Panc1 (cell line): ENCODE measurements around the gene ATP2B1. TPM values are rescaled to one million over a fixed set of nuclear protein-coding genes. Genes with fewer than 3 reads are reported as not detected.
A peak's percentile ranks its signal among the peaks of the same experiment; 100 is the strongest.

Experiments used
- ATAC-seq: fragments of 200-7000 bp; cut with Tn5 transposase; 2 replicates; pipeline ENCODE4 v1.9.1; 2020; ENCODE audit warnings: mild to moderate bottlenecking, moderate library complexity
- BruUV-seq: library from RNA; stranded (reverse); fragments of 400-500 nt; replicated peaks from 2 replicates; lab custom pipeline; 2021; lab: Mats Ljungman, UMichigan
- CTCF ChIA-PET: fragments of 300-600 bp; sonication (Branson Sonifier 250); formaldehyde crosslinking; loops from one replicate; lab custom pipeline; 2022; ENCODE audit warnings: antibody characterized with exemption; lab: Charles Lee
- POLR2A ChIA-PET: fragments of 300-600 bp; sonication (Branson Sonifier 250); formaldehyde crosslinking; loops from one replicate; lab custom pipeline; 2022; ENCODE audit warnings: antibody characterized with exemption; lab: Charles Lee
- DNase-seq: peaks from one replicate; pipeline ENCODE4 v3.0.0-alpha.2; 2010; ENCODE audit warnings: low read depth, low spot score
- H3K27ac ChIP-seq: 2 replicates; pipeline ENCODE4 v1.5.1; 2011; ENCODE audit warnings: mild to moderate bottlenecking, low read length, inconsistent platforms
- H3K27me3 ChIP-seq: fragments of 200-500 bp; sonication (Bioruptor generic); 2 replicates; pipeline ENCODE4 v1.6.0; 2014; ENCODE audit warnings: low read length, inconsistent platforms; ENCODE audit not compliant: control insufficient read depth, insufficient read depth
- H3K36me3 ChIP-seq: fragments of 200-500 bp; sonication (Bioruptor generic); 2 replicates; pipeline ENCODE4 v1.5.1; 2014; ENCODE audit warnings: inconsistent platforms, mild to moderate bottlenecking, low read length, moderate library complexity; ENCODE audit not compliant: control insufficient read depth, insufficient read depth
- H3K4me1 ChIP-seq: 2 replicates; pipeline ENCODE4 v1.5.1; 2011; ENCODE audit warnings: inconsistent platforms, mild to moderate bottlenecking, low read length, moderate library complexity; ENCODE audit not compliant: control insufficient read depth, insufficient read depth
- H3K4me3 ChIP-seq, 2 experiments: 2 replicates each; pipeline ENCODE4 v1.5.1; 2011 to 2012; ENCODE audit warnings: low read depth in 2 of 2, low read length in 2 of 2, mild to moderate bottlenecking in 2 of 2, inconsistent platforms in 1 of 2, moderate library complexity in 1 of 2
- H3K9me3 ChIP-seq: fragments of 200-500 bp; sonication (Bioruptor generic); 2 replicates; pipeline ENCODE4 v1.5.1; 2014; ENCODE audit warnings: low read depth, mild to moderate bottlenecking, inconsistent platforms, low read length, moderate library complexity; ENCODE audit not compliant: control insufficient read depth, insufficient read depth
- POLR2AphosphoS5 ChIP-seq: IDR thresholded peaks from 2 replicates; pipeline ENCODE4 v1.6.1; 2012; ENCODE audit warnings: mild to moderate bottlenecking, low read depth, low read length, moderate library complexity
- REST ChIP-seq, 2 experiments: IDR thresholded peaks; 2 replicates each; pipeline ENCODE4 v1.6.1; 2011 to 2012; ENCODE audit warnings: low read depth in 2 of 2, control low read depth in 1 of 2, low read length in 1 of 2, mild to moderate bottlenecking in 1 of 2, moderate library complexity in 1 of 2; ENCODE audit not compliant: insufficient read depth in 1 of 2
- SIN3A ChIP-seq: IDR thresholded peaks from 2 replicates; pipeline ENCODE4 v1.6.1; 2012; ENCODE audit warnings: low read depth, mild to moderate bottlenecking, low read length, moderate library complexity, borderline replicate concordance; ENCODE audit not compliant: insufficient read depth
- TCF7L2 ChIP-seq: IDR thresholded peaks from 2 replicates; pipeline ENCODE4 v1.6.1; 2011; ENCODE audit warnings: mild to moderate bottlenecking, low read depth, low read length, inconsistent platforms
- in situ Hi-C: cut with HindIII; loops from 2 replicates; pipeline ENCODE4 v1.10.0; 2016; ENCODE audit warnings: low sequenced_read_pairs, low pct_unique_long_range_greater_than_20kb
- intact Hi-C: fragments of 100-400 bp; cut with micrococcal nuclease; formaldehyde crosslinking; loops from one replicate; pipeline ENCODE4 v1.10.0; 2022; ENCODE audit not compliant: unreplicated experiment
- total RNA-seq: library from RNA; stranded (reverse); gene quantifications from one replicate; pipeline ENCODE4 v1.2.1, GENCODE V29; 2021; ENCODE audit not compliant: unreplicated experiment
- TF ChIP-seq, protein P1 (sequence below): fragments of 450-650 bp; IDR thresholded peaks from 2 replicates; pipeline ENCODE4 v1.5.1; 2017; ENCODE audit warnings: mild to moderate bottlenecking

ATP2B1 gene
- total RNA-seq, 1 experiment from 2014 or later: 64.5 TPM

- intact Hi-C loops (no loop called here), in situ Hi-C loops (no loop called here)
- Histone ChIP-seq H3K9me3 (no peaks in the 10 kb centered on the region), H3K27me3 (no peaks in the 10 kb centered on the region), H3K4me1 (peaks cover 11% of the 10 kb centered on the region), H3K27ac (no peak overlapping the region; the same call in 1 of the 2 replicates), H3K4me3 (no peak overlapping the region), H3K36me3 (no peaks in the 10 kb centered on the region; the same call in 1 of the 2 replicates)
- ChIA-PET CTCF (no interaction called here), POLR2A (no interaction called here)
- TF ChIP-seq POLR2AphosphoS5 (no peak), TCF7L2 (no peak), SIN3A (no peak), REST (IDR thresholded peaks at IDR 0.05; ENCODE audit: insufficient read depth in 1 of 2, low read depth in 2 of 2, low read length in 1 of 2) (no peak)
- TF ChIP-seq, protein P1, sequence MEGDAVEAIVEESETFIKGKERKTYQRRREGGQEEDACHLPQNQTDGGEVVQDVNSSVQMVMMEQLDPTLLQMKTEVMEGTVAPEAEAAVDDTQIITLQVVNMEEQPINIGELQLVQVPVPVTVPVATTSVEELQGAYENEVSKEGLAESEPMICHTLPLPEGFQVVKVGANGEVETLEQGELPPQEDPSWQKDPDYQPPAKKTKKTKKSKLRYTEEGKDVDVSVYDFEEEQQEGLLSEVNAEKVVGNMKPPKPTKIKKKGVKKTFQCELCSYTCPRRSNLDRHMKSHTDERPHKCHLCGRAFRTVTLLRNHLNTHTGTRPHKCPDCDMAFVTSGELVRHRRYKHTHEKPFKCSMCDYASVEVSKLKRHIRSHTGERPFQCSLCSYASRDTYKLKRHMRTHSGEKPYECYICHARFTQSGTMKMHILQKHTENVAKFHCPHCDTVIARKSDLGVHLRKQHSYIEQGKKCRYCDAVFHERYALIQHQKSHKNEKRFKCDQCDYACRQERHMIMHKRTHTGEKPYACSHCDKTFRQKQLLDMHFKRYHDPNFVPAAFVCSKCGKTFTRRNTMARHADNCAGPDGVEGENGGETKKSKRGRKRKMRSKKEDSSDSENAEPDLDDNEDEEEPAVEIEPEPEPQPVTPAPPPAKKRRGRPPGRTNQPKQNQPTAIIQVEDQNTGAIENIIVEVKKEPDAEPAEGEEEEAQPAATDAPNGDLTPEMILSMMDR: no peak
- no TSS peak for BruUV-seq
- ATAC-seq (no peak), DNase-seq (no peak)
These were observed 17.7 kb downstream of the ATP2B1 start for GRCh38 chr12:89690925-89691324.

DNA sequence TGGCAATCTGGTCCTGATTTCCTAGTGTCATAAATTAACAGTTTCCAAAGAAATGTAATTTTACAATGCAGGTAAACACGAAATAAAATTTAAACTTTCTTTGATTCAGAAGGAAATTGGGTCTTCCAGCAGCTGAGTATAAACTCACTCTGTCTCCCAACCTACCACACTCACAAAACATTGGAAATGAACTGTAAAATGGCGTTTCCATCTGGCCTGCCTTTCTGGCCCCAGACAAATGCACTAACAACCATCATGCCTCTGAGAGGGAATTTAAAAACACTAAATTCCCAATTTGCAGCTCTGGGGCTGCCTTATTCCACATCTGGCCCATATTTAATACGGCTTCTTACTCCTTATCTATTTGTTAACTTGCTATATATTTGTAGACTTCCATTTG is 19.3 kb downstream of the ATP2B1 start:
- Histone ChIP-seq H3K9me3 (no peaks in the 10 kb centered on the region), H3K4me3 (no peak overlapping the region), H3K27ac (peak overlapping the region; percentile 29; the same call in 1 of the 2 replicates), H3K4me1 (peaks cover 11% of the 10 kb centered on the region), H3K36me3 (no peaks in the 10 kb centered on the region; the same call in 1 of the 2 replicates), H3K27me3 (no peaks in the 10 kb centered on the region)
- BruUV-seq: no TSS peak
- CTCF ChIA-PET: no interaction called here
- POLR2A ChIA-PET: no interaction called here
- intact Hi-C loops: no loop called here
- in situ Hi-C loops: no loop called here
- TF ChIP-seq REST (IDR thresholded peaks at IDR 0.05; ENCODE audit: insufficient read depth in 1 of 2, low read depth in 2 of 2, low read length in 1 of 2): no peak
- TF ChIP-seq, protein P1: no peak
- no peak for TF ChIP-seq TCF7L2
- no peak for TF ChIP-seq SIN3A
- TF ChIP-seq POLR2AphosphoS5: no peak
- DNase-seq (no peak), ATAC-seq (no peak)
